GM06990 (cell line): ENCODE measurements around the gene SYNGR1.

Experiments used
- DNase-seq: peaks from one replicate; pipeline ENCODE4 v3.0.0-alpha.2; 2011; ENCODE audit not compliant: insufficient read length; ENCODE audit errors: extremely low read depth
- H3K27me3 ChIP-seq: replicated peaks from 2 replicates; pipeline ENCODE4 v1.6.0; 2011; ENCODE audit warnings: low read length; ENCODE audit not compliant: control insufficient read depth, insufficient read depth
- H3K36me3 ChIP-seq: 2 replicates; pipeline ENCODE4 v1.5.1; 2011; ENCODE audit warnings: low read length; ENCODE audit not compliant: control insufficient read depth, insufficient read depth
- H3K4me3 ChIP-seq: replicated peaks from 2 replicates; pipeline ENCODE4 v1.5.1; 2011; ENCODE audit warnings: low read depth, mild to moderate bottlenecking, control low read depth, low read length
- CTCF ChIP-seq: IDR thresholded peaks from 2 replicates; pipeline ENCODE4 v1.5.1; 2011; ENCODE audit warnings: low read length, control low read depth, mild to moderate bottlenecking, inconsistent platforms; ENCODE audit not compliant: insufficient read depth, poor library complexity, severe bottlenecking

The SYNGR1 gene

GRCh38 chr22:39363751-39364515 lies 14.1 kb downstream of the SYNGR1 start:
- Histone ChIP-seq H3K4me3 (no peak overlapping the region), H3K27me3 (no peaks in the 10 kb centered on the region), H3K36me3 (no peaks in the 10 kb centered on the region)
- TF ChIP-seq CTCF = no peak
- no peak for DNase-seq

DNA sequence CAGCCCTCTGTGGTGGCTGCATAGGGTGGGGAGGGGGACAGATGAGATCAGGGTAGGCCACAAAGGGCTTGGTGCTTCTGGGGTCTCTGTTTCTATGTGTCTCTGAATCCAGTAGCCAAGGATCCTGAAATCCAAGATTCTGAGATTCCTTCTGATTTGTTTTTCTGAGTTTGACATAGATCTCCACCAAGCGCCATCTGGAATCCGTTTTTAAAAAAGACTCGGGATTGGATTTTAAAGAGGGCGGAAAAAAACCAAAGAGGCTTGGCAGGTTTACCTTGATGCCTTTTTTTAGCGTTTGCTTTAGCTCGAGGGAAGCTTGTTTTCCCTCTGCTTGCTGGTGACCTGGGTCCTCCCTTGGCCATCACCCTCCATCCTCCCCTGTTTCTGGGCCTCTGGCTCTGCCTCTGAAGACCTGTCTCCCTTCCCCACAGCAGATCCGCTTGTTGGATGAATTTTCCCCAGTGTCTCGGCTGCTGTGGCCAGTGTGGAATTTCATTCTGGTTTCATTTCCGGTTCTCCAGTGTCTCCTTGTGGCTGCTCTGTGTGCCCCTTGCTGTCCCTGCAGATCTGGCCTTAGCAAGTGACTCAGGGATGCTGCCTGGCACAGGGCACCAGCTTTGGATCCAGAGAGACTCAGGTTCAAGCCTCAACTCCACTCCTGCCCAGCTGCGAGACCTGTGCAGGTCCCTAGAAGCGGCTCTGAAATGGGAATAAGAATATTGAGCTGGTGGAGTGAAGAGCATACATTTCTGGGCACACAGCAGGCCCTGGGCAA lies 15.1 kb downstream of the SYNGR1 start:
- Histone ChIP-seq H3K27me3 (no peaks in the 10 kb centered on the region), H3K4me3 (no peak overlapping the region), H3K36me3 (no peaks in the 10 kb centered on the region)
- TF ChIP-seq CTCF = no peak
- DNase-seq = no peak

GRCh38 chr22:39365492-39365780 lies 15.6 kb downstream of the SYNGR1 start:
- no peaks in the 10 kb centered on the region for H3K27me3 ChIP-seq
- no peak for TF ChIP-seq CTCF
- H3K4me3 ChIP-seq = no peak overlapping the region
- DNase-seq = no peak
- H3K36me3 ChIP-seq = no peaks in the 10 kb centered on the region

DNA sequence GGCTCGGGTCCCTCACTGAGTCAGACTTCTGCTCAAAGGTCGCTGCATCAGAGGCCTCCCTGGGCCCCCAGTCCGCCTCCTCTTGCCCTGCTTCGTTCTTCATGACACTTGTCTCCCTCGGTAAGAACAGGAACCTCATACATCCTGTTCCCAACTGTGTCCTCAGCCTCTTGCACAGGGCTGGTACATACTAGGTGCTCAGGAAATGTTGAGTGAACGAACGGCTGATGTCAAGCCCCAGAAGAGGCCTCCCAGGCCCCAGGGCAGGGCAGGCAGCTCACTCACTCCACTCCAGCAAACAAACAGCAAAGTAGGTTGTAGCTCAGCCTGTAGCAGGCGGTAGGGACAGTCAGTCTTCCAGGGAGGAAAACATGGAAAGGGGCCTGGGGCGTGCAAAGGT lies 17.2 kb downstream of the SYNGR1 start:
- DNase-seq = no peak
- no peak for TF ChIP-seq CTCF
- Histone ChIP-seq H3K27me3 (no peaks in the 10 kb centered on the region), H3K36me3 (no peaks in the 10 kb centered on the region), H3K4me3 (no peak overlapping the region)

DNA sequence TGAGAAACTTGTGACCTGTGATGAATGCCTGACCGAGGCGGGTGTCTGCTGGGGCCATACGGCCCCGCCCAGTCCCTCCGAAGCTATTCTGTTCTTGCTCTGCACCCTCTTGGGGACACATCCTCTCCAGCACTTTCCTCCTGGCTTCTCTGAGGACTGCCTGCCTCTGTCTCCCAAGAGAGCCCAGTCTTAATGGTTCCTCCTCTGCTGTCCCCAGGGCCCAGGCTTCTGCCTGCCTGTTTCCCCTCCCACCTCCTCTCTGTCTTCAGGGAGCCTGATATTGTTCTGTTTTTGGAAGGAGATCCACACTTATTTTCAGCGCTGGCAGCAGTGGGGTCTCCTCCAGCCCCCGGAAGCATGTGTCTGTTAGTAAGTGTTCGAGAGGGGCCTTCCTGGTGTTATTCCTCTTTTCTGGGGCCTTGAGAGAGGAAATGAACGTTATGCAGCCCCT lies 18.7 kb downstream of the SYNGR1 start:
- Histone ChIP-seq H3K4me3 (no peak overlapping the region), H3K36me3 (no peaks in the 10 kb centered on the region), H3K27me3 (no peaks in the 10 kb centered on the region)
- TF ChIP-seq CTCF = no peak
- no peak for DNase-seq
